Skeletal muscle tissue (tissue), 4 donors: ENCODE measurements around the gene MSH4. TPM values are rescaled to one million over a fixed set of nuclear protein-coding genes. Genes with fewer than 3 reads are reported as not detected.
"Not testable (repeated sequence)": the region's sequence is repeated elsewhere in the genome, so short reads cannot be mapped to it uniquely, and the experiment has no call there.

ENCODE experiments used
- H3K27ac ChIP-seq: one replicate; pipeline ENCODE4 v1.7.0; 2013; ENCODE audit warnings: mild to moderate bottlenecking, low read depth, low read length, inconsistent platforms
- H3K27me3 ChIP-seq, 3 donors: one replicate each; pipeline ENCODE4 v1.7.0; 2013; ENCODE audit warnings: low read length in 3 of 3; ENCODE audit not compliant: control insufficient read depth in 3 of 3, insufficient read depth in 3 of 3
- H3K36me3 ChIP-seq, 3 donors: one replicate each; pipeline ENCODE4 v1.7.0; 2013; ENCODE audit warnings: low read length in 3 of 3; ENCODE audit not compliant: control insufficient read depth in 3 of 3, insufficient read depth in 3 of 3
- H3K4me1 ChIP-seq, 3 donors: one replicate each; pipeline ENCODE4 v1.7.0; 2013; ENCODE audit warnings: low read length in 3 of 3, mild to moderate bottlenecking in 3 of 3; ENCODE audit not compliant: control insufficient read depth in 3 of 3, insufficient read depth in 3 of 3
- H3K4me3 ChIP-seq, 3 donors: one replicate each; pipeline ENCODE4 v1.7.0; 2013; ENCODE audit warnings: low read length in 3 of 3
- H3K9ac ChIP-seq, 3 donors: one replicate each; pipeline ENCODE4 v1.7.0; 2013; ENCODE audit warnings: low read length in 3 of 3, mild to moderate bottlenecking in 3 of 3, moderate library complexity in 2 of 3, low read depth in 1 of 3
- H3K9me3 ChIP-seq, 3 donors: one replicate each; pipeline ENCODE4 v1.7.0; 2013; ENCODE audit warnings: low read length in 3 of 3; ENCODE audit not compliant: control insufficient read depth in 3 of 3
- total RNA-seq: library from RNA; depleted of rRNA; stranded (reverse); fragments of >200 nt; gene quantifications from one replicate; pipeline ENCODE4 v1.2.3, GENCODE V29; 2014
- donor health status: Osteomylitis.

Gene MSH4
- total RNA-seq, 1 donor from 2014 or later = 1.0 TPM

DNA sequence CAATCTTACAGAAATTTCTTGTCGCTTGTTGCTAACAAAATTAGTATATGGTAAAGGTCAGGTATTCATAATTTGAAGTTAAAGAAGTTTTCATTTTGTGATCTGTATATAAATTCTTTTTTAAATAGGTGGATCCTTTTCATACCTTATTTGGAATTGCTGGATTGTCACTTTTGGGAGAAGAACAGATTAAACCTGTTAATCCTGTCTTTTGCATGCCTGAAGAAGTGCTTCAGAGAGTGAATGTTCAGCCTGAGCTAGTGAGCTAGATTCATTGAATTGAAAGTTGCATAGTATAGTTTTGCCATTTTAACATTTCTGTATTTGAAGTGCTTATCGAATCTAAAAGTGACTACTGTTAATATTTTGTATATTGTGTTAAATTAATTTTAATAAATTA lies 2.3 kb upstream of the MSH4 start:
- Histone ChIP-seq H3K27me3 (no peaks in the 10 kb centered on the region), H3K9me3 (no peaks in the 10 kb centered on the region), H3K27ac (no peak overlapping the region), H3K9ac (no peak overlapping the region), H3K4me3 (no peak overlapping the region), H3K36me3 (peaks cover 45 to 78% (median 69%) of the 10 kb centered on the region in 3 donors), H3K4me1 (peaks cover 5 to 17% (median 9%) of the 10 kb centered on the region in 3 donors)

GRCh38 chr1:75795703-75796193 lies 934 bp upstream of the MSH4 start:
- Histone ChIP-seq H3K36me3 (peaks cover 45 to 72% (median 71%) of the 10 kb centered on the region in 3 donors), H3K27me3 (no peaks in the 10 kb centered on the region), H3K4me1 (peaks cover 0 to 3% (median 3%) of the 10 kb centered on the region in 3 donors), H3K9ac (no peak overlapping the region), H3K9me3 (no peaks in the 10 kb centered on the region), H3K27ac (no peak overlapping the region), H3K4me3 (no peak overlapping the region)

GRCh38 chr1:75797273-75797588 lies 549 bp downstream of the MSH4 start:
- no peaks in the 10 kb centered on the region for H3K9me3 ChIP-seq
- H3K36me3 ChIP-seq = peaks cover 43 to 62% (median 61%) of the 10 kb centered on the region in 3 donors
- no peaks in the 10 kb centered on the region for H3K4me1 ChIP-seq

DNA sequence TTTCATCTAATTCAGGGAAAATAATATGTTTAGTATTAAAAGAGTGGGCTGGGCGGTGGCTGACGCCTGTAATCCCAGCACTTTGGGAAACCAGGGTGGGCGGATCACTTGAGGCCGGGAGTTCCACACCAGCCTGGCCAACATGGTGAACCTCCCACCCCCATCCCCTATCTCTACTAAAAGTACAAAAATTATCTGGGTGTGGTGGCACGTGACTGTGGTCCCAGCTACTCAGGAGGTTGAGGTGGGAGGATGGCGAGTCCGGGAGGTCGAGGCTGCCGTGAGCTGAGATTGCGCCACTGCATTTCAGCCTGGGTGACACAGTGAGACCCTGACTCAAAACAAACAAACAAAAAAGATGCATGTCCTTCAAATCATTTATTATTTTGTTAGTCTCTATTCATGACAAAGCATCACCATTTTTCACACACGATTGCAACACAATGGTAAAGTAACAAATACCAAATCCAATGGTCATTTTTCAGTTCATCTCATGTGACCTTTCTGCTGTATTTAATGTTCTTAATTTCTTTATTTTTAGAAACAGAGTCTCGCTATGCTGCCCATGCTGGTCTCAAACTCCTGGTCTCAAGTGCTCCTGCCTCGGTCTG lies 1.0 kb downstream of the MSH4 start:
- Histone ChIP-seq H3K4me1 (no peaks in the 10 kb centered on the region), H3K4me3 (no peak overlapping the region), H3K9me3 (no peaks in the 10 kb centered on the region), H3K27me3 (no peaks in the 10 kb centered on the region), H3K27ac (no peak overlapping the region), H3K9ac (no peak overlapping the region), H3K36me3 (peaks cover 39 to 58% (median 56%) of the 10 kb centered on the region in 3 donors)

More at GRCh38 chr1:75797273-75797588, 549 bp downstream of the MSH4 start:
- Histone ChIP-seq H3K27ac (no peak overlapping the region), H3K4me3 (no peak overlapping the region), H3K27me3 (no peaks in the 10 kb centered on the region), H3K9ac (no peak overlapping the region)

GRCh38 chr1:75801480-75801879 lies 4.8 kb downstream of the MSH4 start:
- H3K36me3 ChIP-seq = peaks cover 12 to 25% (median 20%) of the 10 kb centered on the region in 3 donors
- H3K9me3 ChIP-seq, H3K9ac ChIP-seq, H3K4me3 ChIP-seq, H3K27ac ChIP-seq, H3K4me1 ChIP-seq, H3K27me3 ChIP-seq: not testable (repeated sequence)

GRCh38 chr1:75808921-75809320 lies 12.2 kb downstream of the MSH4 start:
- H3K9ac ChIP-seq = no peak overlapping the region
- no peaks in the 10 kb centered on the region for H3K27me3 ChIP-seq
- no peak overlapping the region for H3K27ac ChIP-seq
- no peaks in the 10 kb centered on the region for H3K9me3 ChIP-seq
- H3K4me3 ChIP-seq = no peak overlapping the region
- H3K4me1 ChIP-seq = no peaks in the 10 kb centered on the region
- H3K36me3 ChIP-seq = peaks cover 0 to 5% (median 0%) of the 10 kb centered on the region in 3 donors

GRCh38 chr1:75810113-75810512 lies 13.4 kb downstream of the MSH4 start:
- H3K27me3 ChIP-seq, H3K4me3 ChIP-seq, H3K4me1 ChIP-seq, H3K36me3 ChIP-seq, H3K27ac ChIP-seq, H3K9me3 ChIP-seq, H3K9ac ChIP-seq: not testable (repeated sequence)

- no peak overlapping the region for H3K27ac ChIP-seq
- H3K27me3 ChIP-seq = no peaks in the 10 kb centered on the region
- no peak overlapping the region for H3K4me3 ChIP-seq
- H3K9me3 ChIP-seq = no peaks in the 10 kb centered on the region
- H3K4me1 ChIP-seq = no peaks in the 10 kb centered on the region
- peaks cover 0 to 5% (median 0%) of the 10 kb centered on the region in 3 donors for H3K36me3 ChIP-seq
- H3K9ac ChIP-seq = no peak overlapping the region
These were observed 14.7 kb downstream of the MSH4 start for GRCh38 chr1:75811211-75811981.

DNA sequence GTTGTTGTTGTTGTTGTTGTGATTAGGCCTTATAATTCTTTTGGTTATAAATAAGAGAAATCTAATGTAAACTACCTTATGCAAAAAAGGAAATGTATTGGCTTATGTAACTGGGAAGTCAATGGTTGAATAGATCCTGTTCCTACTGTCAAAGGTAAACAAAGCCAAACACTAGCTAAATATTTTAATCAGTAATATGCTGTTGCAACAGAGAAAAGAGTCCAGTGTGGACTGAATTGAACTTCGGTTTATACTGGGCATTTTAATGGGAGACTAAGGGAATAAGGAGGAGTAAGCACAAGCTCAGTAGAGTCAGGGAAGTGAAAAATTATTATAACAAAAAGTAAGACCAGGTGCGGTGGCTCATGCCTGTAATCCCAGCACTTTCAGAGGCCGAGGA lies 15.4 kb downstream of the MSH4 start:
- no peaks in the 10 kb centered on the region for H3K9me3 ChIP-seq
- H3K36me3 ChIP-seq = peaks cover 0 to 5% (median 0%) of the 10 kb centered on the region in 3 donors
- H3K4me1 ChIP-seq = no peaks in the 10 kb centered on the region
- H3K27ac ChIP-seq = no peak overlapping the region
- H3K27me3 ChIP-seq = no peaks in the 10 kb centered on the region
- no peak overlapping the region for H3K4me3 ChIP-seq
- no peak overlapping the region for H3K9ac ChIP-seq

DNA sequence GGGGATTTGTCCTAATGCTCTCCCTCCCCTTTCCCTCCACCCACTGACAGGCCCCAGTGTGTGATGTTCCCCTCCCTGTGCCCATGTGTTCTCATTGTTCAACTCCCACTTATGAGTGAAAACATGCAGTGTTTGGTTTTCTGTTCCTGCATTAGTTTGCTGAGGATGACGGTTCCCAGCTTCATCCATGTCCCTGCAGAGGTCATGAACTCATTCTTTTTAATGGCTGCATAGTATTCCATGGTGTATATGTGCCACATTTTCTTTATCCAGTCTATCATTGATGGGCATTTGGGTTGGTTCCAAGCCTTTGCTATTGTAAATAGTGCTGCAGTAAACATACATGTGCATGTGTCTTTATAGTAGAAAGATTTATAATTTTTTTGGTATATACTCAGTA lies 26.9 kb downstream of the MSH4 start:
- not testable (repeated sequence) for H3K9ac ChIP-seq, H3K9me3 ChIP-seq, H3K4me3 ChIP-seq, H3K27me3 ChIP-seq, H3K27ac ChIP-seq, H3K4me1 ChIP-seq
- H3K36me3 ChIP-seq = peaks cover 3 to 14% (median 12%) of the 10 kb centered on the region in 3 donors
